ENCODE measurements around the gene TMOD1.
"Not testable (repeated sequence)": the region's sequence is repeated elsewhere in the genome, so short reads cannot be mapped to it uniquely, and the experiment has no call there.

TMOD1 gene

DNA sequence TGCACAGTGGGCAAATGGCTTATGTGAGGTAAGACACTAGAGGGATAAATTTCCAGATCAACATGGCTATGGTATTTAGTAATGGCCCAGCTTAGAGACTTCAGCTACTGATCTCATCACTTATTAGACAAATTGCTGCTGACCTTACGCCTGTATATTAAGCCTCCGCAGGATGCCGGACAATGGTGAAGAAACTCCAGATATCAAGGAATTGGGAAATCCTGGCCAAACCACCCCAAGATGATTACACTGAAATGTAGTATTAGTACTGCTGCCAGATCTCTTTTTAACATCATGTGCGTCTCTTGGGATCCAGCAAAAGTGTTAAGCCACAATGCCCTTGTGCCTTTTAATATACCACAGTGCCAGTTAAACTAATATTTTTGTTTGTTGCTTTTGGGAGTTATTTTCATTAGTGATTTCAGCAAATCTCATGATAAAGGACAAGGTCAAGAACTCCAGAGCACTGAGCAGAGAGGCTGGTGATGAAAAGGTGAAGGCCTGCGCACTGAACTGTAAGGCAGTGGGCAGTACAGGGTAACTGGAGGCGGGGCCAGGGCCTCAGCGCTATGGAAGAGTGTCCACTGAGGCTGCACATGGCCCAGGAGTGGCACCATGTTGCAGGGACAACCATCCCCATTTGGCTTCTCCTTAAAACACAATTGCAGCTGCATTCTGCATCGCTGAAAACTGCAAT, 99.2 kb downstream of the TMOD1 start:
- no peak for DNase-seq (ENCODE audit: insufficient read length, low spot score)
- no peak for TF ChIP-seq CTCF (IDR thresholded peaks at IDR 0.05; ENCODE audit: insufficient read depth, missing control alignments)
- FAIRE-seq = no peak

GRCh38 chr9:97601228-97601898, 99.9 kb downstream of the TMOD1 start:
- TF ChIP-seq CTCF (IDR thresholded peaks at IDR 0.05; ENCODE audit: insufficient read depth, missing control alignments) = no peak
- DNase-seq (ENCODE audit: insufficient read length, low spot score) = no peak
- FAIRE-seq = no peak

- no peak for DNase-seq (ENCODE audit: insufficient read length, low spot score)
- no peak for FAIRE-seq
Observed at GRCh38 chr9:97602430-97602829, 101.0 kb downstream of the TMOD1 start.

GRCh38 chr9:97604901-97605645, 103.6 kb downstream of the TMOD1 start:
- DNase-seq (ENCODE audit: insufficient read length, low spot score) = no peak
- TF ChIP-seq CTCF (IDR thresholded peaks at IDR 0.05; ENCODE audit: insufficient read depth, missing control alignments) = no peak
- FAIRE-seq = no peak

More at GRCh38 chr9:97602430-97602829, 101.0 kb downstream of the TMOD1 start:
- no peak for TF ChIP-seq CTCF (IDR thresholded peaks at IDR 0.05; ENCODE audit: insufficient read depth, missing control alignments)

DNA sequence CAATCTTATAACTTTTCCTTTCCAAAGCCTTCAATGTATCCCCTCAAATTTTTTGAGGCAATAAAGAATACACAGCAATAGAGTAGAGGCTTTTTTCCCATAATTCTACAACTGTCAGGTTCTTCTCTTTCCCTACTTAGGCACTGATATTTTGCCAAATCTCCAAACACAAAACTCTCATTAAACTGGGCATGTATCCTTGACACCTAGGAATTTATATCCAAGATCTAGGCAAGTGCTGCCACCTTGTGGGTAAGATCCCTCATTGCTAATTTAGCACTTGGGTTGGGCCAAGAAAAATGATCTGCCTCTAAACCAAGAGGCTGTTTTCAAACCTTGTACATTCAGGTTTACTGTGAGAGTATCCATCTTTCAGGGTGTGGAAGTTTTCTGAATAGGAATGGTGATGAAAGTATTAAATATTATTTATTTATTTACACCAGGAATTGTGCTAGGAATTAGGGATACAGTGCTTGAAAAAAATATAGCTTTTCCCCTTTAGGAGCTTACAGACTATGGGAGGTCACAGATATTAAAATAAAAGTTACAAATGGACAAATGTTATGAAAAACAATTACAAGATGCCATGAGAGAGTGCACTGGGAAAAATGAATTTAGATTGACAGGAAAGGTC, 114.1 kb downstream of the TMOD1 start:
- TF ChIP-seq CTCF (IDR thresholded peaks at IDR 0.05; ENCODE audit: insufficient read depth, missing control alignments) = peak; percentile 86
- FAIRE-seq (peak; percentile 41), DNase-seq (ENCODE audit: insufficient read length, low spot score) (peak; percentile 40)

- TF ChIP-seq CTCF (IDR thresholded peaks at IDR 0.05; ENCODE audit: insufficient read depth, missing control alignments) = no peak
- no peak for FAIRE-seq
- no peak for DNase-seq (ENCODE audit: insufficient read length, low spot score)
Observed at GRCh38 chr9:97617939-97618416, 116.5 kb downstream of the TMOD1 start.

DNA sequence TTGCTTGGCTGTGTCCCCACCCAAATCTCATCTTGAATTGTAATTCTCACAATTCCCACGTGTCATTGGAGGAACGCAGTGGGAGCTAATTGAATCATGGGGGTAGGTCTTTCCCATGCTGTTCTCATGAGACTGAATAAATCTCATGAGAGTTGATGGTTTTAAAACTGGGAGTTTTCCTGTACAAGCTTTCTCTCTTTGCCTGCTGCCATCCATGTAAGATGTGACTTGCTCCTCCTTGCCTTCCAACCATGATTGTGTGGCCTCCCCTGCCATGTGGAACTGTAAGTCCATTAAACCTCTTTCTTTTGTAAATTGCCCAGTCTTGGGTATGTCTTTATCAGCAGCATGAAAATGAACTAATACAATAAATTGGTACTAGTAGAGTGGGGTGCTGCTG, 118.6 kb downstream of the TMOD1 start:
- not testable (repeated sequence) for DNase-seq (ENCODE audit: insufficient read length, low spot score); FAIRE-seq

DNA sequence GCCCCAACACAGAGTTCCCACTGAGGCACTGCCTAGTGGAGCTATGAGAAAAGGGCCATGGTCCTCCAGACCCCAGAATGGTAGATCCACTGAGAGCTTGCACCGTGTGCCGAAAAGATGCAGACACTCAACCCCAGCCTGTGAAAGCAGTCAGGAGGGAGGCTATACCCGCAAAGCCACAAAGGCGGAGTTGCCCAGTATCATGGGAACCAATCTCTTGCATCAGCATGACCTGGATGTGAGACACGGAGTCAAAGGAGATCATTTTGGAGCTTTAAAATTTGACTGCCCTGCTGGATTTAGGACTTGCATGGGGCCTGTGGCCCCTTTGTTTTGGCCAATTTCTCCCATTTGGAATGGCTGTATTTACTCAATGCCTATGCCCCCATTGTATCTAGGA, 121.0 kb downstream of the TMOD1 start:
- FAIRE-seq; DNase-seq (ENCODE audit: insufficient read length, low spot score): not testable (repeated sequence)
